ENCODE data around the gene TET2.

TET2 gene

GRCh38 chr4:105198541-105198940 lies 51.9 kb downstream of the TET2 start:
- no peak for TF ChIP-seq CTCF (IDR thresholded peaks at IDR 0.05)
- Mint-ChIP-seq H3K27ac (no peak overlapping the region), H3K4me1 (no peaks in the 10 kb centered on the region), H3K4me3 (no peak overlapping the region), H3K27me3 (ENCODE audit: low read depth, poor library complexity) (no peaks in the 10 kb centered on the region), H3K9me3 (no peaks in the 10 kb centered on the region), H3K36me3 (ENCODE audit: low read depth) (peaks cover 14% of the 10 kb centered on the region)
- no peak for DNase-seq

- Mint-ChIP-seq H3K27ac (no peak overlapping the region), H3K36me3 (ENCODE audit: low read depth) (peaks cover 14% of the 10 kb centered on the region), H3K4me1 (peaks cover 4% of the 10 kb centered on the region), H3K4me3 (no peak overlapping the region), H3K27me3 (ENCODE audit: low read depth, poor library complexity) (peaks cover 3% of the 10 kb centered on the region), H3K9me3 (no peaks in the 10 kb centered on the region)
- DNase-seq = no peak
- no peak for TF ChIP-seq CTCF (IDR thresholded peaks at IDR 0.05)
These were observed 59.5 kb downstream of the TET2 start for GRCh38 chr4:105206214-105206613.

- Mint-ChIP-seq H3K27me3 (ENCODE audit: low read depth, poor library complexity) (peaks cover 3% of the 10 kb centered on the region), H3K27ac (no peak overlapping the region), H3K9me3 (no peaks in the 10 kb centered on the region), H3K4me3 (no peak overlapping the region), H3K36me3 (ENCODE audit: low read depth) (peaks cover 14% of the 10 kb centered on the region), H3K4me1 (peaks cover 4% of the 10 kb centered on the region)
- DNase-seq = no peak
- TF ChIP-seq CTCF (IDR thresholded peaks at IDR 0.05) = no peak
These were observed 60.7 kb downstream of the TET2 start for GRCh38 chr4:105207386-105207785.

- Mint-ChIP-seq H3K9me3 (no peaks in the 10 kb centered on the region), H3K4me1 (peaks cover 4% of the 10 kb centered on the region), H3K36me3 (ENCODE audit: low read depth) (peaks cover 14% of the 10 kb centered on the region), H3K27ac (no peak overlapping the region), H3K4me3 (no peak overlapping the region), H3K27me3 (ENCODE audit: low read depth, poor library complexity) (peaks cover 3% of the 10 kb centered on the region)
- TF ChIP-seq CTCF (IDR thresholded peaks at IDR 0.05) = no peak
- no peak for DNase-seq
These were observed 61.9 kb downstream of the TET2 start for GRCh38 chr4:105208561-105208960.

- no peak for TF ChIP-seq CTCF (IDR thresholded peaks at IDR 0.05)
- no peak overlapping the region for H3K27ac Mint-ChIP-seq
- H3K4me3 Mint-ChIP-seq = no peak overlapping the region
- no peaks in the 10 kb centered on the region for H3K9me3 Mint-ChIP-seq
- H3K36me3 Mint-ChIP-seq (ENCODE audit: low read depth) = peaks cover 13% of the 10 kb centered on the region
- no peak for DNase-seq
- peaks cover 3% of the 10 kb centered on the region for H3K4me1 Mint-ChIP-seq
- peaks cover 3% of the 10 kb centered on the region for H3K27me3 Mint-ChIP-seq (ENCODE audit: low read depth, poor library complexity)
These were observed 64.2 kb downstream of the TET2 start for GRCh38 chr4:105210916-105211315.

- no peak for DNase-seq
- peaks cover under 1% of the 10 kb centered on the region for H3K27me3 Mint-ChIP-seq (ENCODE audit: low read depth, poor library complexity)
- H3K36me3 Mint-ChIP-seq (ENCODE audit: low read depth) = no peaks in the 10 kb centered on the region
- H3K4me1 Mint-ChIP-seq = no peaks in the 10 kb centered on the region
- no peak overlapping the region for H3K4me3 Mint-ChIP-seq
- no peak overlapping the region for H3K27ac Mint-ChIP-seq
- no peaks in the 10 kb centered on the region for H3K9me3 Mint-ChIP-seq
- no peak for TF ChIP-seq CTCF (IDR thresholded peaks at IDR 0.05)
These were observed 69.1 kb downstream of the TET2 start for GRCh38 chr4:105215609-105216313.

Measured in nephron progenitor cell (in vitro differentiated cells).